GM21390 (cell line): ENCODE results near the gene TANGO2.

Experiments
- ATAC-seq: cut with Tn5 transposase; IDR thresholded peaks from one replicate; pipeline ENCODE4 v1.9.1; 2021; ENCODE audit not compliant: unreplicated experiment

The TANGO2 gene, protein sequence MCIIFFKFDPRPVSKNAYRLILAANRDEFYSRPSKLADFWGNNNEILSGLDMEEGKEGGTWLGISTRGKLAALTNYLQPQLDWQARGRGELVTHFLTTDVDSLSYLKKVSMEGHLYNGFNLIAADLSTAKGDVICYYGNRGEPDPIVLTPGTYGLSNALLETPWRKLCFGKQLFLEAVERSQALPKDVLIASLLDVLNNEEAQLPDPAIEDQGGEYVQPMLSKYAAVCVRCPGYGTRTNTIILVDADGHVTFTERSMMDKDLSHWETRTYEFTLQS

GRCh38 chr22:20020533-20021195 is at the start of gene TANGO2:
TSS of gene TANGO2 (plus strand) at chr22:20021110. CDS start at chr22:20036799, 15,689 bp downstream.
- ATAC-seq: peak; percentile 65

DNA sequence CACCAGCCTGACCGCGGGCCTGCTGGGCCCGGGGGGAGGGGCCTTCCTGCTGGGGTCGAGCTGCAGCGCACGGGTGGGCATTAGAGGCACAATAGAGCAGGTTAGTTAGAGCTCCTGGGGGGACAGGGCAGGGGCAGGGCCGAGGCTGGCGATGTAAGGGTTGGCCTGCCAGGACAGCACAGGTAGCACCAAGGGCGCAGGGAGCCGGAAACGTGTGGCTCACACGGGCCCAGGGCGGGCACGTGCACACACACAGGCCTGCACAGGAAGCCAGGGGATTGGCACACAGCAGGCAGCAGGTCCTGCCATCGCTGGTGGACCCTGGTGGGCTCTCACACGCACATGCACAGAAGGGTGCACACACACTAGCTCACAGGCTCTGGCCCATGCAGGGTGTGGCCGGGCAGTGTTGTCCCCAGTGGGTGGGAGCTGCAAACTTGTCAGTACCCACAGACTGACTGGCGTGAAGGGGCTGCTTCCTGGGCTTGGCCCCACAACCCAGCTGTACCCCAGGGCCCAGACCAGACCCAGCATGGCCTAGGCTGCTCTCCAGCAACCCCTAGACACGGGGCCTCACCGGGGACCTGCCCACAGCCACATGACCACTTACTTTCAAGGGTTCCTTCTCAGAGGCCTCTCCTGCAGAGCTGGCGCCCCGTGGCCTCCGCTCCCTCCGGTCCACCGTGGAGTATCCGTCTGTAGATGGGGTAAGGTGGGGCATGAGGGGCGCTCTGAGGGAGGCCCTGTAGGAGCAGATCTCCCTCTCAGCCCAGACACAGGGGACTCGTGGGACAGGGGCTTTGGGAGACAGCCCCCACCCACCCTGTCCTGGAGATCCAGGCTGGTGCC is 49.4 kb upstream of the TANGO2 start:
- ATAC-seq: no peak

DNA sequence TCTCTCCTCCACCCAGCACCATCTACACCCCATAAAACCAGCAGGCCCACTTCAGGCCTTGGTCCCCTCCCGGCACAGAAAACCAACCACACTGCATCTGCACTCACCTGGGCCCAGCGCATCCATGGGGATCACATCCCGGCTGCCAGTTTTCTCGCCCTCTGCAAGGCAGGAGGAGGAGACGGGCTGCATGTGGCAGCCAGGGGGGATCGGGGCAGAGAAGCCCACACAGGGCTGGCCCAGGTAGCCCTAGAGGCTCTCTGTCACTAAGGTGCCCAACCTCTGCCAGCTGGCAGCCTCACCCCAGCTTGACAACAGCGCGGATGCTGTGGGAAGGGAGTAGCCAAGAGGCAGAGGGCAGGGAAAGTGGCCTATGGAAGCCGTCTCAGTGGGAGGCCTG is 48.7 kb upstream of the TANGO2 start:
- ATAC-seq: no peak

DNA sequence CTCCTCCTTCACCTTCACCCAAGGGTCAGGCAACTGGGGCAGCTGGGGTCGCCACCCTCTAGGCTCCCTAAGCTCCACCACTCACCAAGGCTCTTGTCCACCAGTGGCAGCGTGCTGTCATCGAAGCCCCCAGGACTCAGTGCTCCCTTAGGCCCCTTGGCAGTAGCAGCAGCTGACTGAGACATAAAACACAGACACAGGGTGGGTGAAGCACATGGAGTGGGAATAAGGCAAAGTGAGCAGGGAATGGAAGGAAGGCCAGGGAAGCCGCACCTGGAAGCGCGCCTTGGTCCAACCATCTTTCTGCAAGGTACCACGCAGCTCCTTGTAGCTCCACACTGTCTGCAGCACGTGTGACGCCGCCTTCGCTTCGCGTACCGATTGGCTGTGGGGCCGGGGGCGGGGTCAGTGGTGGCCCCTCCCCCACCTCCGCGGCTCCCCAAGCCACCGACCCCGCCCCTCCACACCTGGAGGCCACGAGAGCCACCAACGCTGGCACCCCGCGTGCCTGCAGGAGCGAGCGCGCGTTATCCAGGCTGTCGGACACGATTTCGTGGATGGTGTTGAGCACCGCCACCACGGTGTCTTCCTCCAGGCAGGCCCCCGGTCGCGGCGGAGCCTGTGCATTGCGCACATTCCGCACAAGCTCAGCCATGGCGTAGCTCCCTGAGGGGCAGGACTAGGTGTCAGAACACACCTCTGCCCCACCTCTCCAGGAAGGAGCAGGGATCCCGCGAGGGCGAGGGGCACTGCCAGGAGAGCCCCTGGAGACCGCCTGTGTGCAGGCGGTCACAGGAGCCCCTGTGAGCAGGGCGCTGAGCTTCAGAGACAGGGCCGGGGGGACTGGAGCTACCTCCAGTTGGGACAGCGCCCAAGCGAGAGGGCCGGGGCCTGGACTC is 48.0 kb upstream of the TANGO2 start:
- ATAC-seq: no peak

GRCh38 chr22:19973551-19974267 is 47.2 kb upstream of the TANGO2 start:
- no peak for ATAC-seq

- ATAC-seq: no peak
Measured at GRCh38 chr22:19974268-19974861, 46.5 kb upstream of the TANGO2 start.

DNA sequence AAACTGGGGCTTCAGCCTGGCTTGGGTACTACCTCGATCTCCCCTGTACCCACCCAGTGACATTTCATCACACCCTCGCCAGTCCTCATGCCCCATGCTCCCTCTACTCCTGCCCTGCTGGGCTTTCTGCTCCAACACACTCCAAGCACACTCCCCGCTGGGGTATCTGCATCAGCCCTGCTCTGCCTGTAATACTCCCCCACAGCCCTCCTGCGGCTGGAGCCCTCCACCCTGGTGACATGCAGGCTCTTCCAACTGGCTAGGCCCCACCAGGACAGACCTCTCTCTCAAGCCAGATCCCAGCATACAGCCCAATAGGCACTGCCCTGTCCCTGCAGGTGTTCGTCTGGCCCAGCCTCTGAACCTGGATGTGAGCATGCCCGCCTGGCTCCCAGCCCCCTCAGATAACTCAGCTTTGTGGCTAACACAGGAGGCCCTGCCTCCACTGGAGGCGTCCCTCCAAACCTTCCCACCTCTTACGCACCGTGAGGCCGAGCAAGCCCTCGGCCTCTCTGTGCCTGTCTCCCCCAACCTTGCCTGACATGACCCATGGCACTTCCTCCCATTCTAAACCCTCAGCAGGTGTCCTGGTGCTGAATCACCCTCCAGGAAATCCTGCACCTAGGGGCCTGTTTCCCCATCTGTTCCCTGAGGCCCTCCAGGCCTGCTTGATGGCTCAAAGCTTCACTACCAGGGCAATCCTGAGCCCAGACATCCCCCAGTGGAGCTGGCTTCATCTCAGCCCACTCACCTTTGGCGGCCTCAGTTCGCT is 45.8 kb upstream of the TANGO2 start:
- ATAC-seq: no peak

DNA sequence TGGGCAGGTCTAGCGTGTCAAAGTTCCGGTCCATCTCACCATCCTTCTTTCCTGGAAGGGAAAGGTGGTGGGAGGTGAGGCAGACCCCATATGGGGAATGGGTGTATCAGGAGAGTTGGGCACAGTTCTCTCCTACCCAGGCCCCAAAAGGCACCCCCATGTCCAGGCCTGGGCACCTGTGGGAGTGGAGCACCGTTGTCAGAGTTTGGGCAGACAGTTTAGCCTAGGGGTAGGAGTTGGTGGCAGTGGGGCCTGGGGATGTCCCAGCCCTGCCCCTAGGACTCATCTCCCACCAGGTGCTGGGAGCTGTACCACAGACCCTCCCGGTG is 45.2 kb upstream of the TANGO2 start:
- no peak for ATAC-seq

DNA sequence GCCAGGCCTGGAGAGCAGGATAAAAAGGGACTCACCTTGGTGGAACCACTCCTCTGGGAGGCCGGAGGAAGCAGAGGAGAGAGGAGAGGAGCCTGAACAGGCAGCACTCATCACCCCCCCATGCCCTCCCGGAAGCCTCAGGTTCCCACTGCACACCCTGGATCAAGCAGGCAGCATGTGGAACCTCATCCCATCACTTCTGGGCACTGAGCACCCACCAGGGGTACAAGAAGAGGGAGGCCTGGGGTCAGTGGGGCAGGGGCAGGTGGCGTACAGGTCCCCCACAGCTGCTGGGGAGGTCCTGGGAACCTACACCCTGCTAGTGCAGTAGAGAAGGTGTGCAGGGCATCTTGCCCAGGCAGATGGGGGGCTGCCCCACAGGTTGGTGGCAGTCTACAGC is 44.2 kb upstream of the TANGO2 start:
- ATAC-seq: no peak

- ATAC-seq: no peak
Measured at GRCh38 chr22:19977296-19978243, 43.3 kb upstream of the TANGO2 start.

- ATAC-seq: no peak
Measured at GRCh38 chr22:19978748-19979147, 42.2 kb upstream of the TANGO2 start.

DNA sequence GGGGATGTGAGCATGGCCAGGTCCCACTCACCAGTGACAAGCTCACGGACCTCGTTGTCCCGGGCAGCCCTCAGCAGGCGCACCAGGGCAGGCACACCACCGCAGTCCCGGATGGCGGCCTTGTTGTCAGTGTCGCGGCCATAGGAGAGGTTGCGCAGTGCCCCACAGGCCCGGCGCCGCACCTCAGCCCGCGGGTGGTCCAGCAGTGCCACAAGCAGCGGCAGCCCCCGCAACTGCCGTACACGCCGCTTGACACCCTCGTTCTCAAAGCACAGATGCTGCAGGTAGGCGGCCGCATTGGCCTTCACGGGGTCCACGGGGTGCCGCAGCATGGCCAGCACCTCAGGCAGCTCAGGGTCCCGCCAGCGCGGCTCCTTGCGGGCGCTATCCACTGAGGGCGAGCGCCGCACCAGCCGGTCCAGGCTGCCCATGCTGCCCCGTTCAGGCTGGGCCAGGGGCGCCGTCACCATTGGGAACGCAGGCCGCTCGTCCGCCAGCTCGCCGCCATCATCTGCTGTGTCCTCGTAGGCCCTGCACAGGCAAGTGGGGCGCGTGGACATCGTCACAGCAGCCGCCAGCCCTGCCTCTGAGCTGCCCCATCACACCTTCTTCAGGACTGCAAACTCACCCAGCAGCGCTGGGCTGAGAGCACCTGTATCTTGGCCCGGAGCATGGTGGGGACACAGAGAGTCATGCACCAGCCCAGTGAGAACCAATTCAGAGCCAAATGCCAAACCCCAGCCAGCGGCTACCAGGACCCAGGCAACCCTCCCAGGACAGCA is 41.0 kb upstream of the TANGO2 start:
- no peak for ATAC-seq

DNA sequence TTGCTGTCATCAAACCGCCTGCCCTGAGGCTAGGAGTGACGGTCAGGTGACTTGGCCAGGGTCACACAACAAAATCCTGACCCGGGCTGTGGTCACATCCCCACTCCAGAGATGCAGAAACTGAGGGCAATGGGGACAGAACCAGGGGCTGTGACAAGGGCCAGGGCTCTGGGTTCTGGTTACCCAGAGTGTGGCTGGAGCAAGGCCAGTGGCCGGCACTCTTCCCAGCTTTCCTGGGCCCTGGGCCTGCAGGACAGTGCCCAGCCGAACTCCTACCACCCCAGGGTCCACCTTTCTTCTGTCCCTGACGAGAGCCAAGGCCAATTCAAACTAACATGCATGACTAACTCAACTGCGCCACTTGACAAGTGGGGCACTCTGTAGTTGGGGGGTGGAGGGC is 40.1 kb upstream of the TANGO2 start:
- no peak for ATAC-seq

DNA sequence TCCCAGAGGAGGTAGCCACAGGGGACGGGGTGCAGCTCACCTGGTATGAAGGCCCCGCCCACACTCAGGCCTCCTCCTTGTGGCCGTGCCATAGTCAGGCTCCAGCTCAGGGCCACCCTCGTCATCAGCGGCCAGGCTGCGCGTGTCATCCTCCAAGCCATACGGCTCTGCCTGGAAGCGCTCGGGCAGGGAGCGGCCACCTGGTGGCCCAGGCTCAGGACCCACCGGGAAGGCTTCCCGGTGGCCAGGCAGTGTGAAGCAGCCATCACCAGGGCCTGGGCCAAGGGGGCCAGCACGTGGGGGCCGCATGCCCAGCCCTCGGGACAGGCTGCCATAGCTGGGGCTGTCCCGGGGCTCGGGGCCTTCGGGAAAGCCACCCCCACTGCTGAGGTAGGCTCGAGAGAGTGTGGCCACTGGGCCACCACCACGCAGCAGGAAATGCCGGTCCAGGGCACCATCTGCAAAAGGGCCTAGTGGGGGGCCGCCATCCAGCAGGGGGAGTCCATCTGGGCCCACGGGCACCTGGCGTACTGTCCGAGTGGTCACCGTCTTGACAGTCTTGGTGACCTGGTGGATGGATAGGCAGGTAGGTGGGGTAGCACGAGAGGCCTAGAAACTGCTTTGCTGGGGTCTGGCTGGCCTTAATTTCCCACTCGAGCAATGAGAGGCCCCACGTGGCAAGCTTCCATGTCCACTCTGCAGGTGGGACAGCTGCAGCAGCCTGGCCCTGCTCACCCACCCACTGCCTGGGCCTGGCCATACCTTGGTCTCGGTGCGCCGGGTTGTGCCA is 39.5 kb upstream of the TANGO2 start:
- ATAC-seq: no peak

DNA sequence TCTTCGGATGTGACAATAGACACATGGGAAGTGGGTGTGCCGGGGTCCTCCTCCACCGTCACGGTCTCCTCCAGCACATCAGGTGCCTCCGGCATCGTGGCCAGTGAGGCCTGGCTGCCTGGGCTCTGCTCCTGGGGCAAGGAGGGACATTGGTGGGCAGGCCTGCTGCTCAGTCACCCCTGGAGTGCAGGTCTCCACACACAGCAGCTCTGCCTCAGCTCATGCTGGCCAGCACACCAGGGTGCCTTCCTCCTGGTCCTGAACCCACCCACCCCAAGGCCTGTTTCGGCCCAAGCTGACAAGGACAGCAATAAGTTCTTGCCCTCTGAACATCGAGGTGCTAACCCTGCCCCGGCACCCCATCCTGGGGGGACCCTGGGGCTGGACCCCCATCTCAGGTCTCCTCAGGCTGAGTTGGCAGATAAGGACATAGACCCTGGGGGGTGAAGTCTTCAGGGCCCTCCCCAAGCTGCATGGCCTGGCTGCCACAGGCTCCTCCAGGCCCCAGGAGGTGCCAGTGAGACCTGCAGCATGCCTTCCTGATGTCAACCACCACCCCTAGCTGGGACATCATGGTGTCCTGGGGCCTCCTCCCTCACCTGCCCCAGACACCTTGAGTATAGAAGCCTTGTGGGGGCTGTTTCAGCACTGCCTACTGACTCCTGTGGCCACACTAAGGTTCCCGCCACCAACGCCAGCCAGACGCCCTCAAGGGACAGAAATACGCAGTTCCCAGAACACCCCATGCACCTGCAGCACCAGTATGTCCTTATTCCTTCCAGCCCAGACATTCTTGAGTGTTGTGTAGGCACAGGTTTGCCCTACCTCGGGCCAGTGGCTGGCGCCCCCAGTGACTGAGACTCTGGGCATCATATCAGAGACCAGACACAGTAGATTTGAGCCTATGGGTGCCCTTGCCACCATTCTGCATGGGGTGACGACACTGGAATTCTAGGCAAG is 38.7 kb upstream of the TANGO2 start:
- no peak for ATAC-seq
